Upper lobe of left lung (tissue), 6 donors: ENCODE measurements around the gene PTK6. TPM values are rescaled to one million over a fixed set of nuclear protein-coding genes. Genes with fewer than 3 reads are reported as not detected.

Source experiments
- ATAC-seq, 2 donors: fragments of 200-7000 bp; cut with Tn5 transposase; one replicate each; pipeline ENCODE4 v1.9.1; 2022; ENCODE audit warnings: mild to moderate bottlenecking in 2 of 2, moderate library complexity in 2 of 2; ENCODE audit not compliant: low FRiP score in 2 of 2
- DNase-seq, 2 donors: peaks; one replicate each; pipeline ENCODE4 v3.0.0-alpha.2; 2019 to 2020
- H3K27ac ChIP-seq, 4 donors: fragments of 200-600 bp; sonication (generic); one replicate each; pipeline ENCODE4 v1.5.1; 2016 to 2019
- H3K27me3 ChIP-seq, 4 donors: fragments of 200-600 bp; sonication (generic); one replicate each; pipeline ENCODE4 v1.5.1; 2017 to 2019
- H3K36me3 ChIP-seq, 4 donors: fragments of 200-600 bp; sonication (generic); one replicate each; pipeline ENCODE4 v1.5.1; 2016 to 2019
- H3K4me1 ChIP-seq, 4 donors: fragments of 200-600 bp; sonication (generic); one replicate each; pipeline ENCODE4 v1.5.1; 2018 to 2019
- H3K4me3 ChIP-seq, 4 donors: fragments of 200-600 bp; sonication (generic); one replicate each; pipeline ENCODE4 v1.5.1; 2017 to 2019; ENCODE audit warnings: mild to moderate bottlenecking in 2 of 4, moderate library complexity in 1 of 4
- H3K9me3 ChIP-seq, 4 donors: fragments of 200-600 bp; sonication (generic); one replicate each; pipeline ENCODE4 v1.5.1; 2018 to 2019
- CTCF ChIP-seq, 6 experiments: fragments of 450-650 bp in 4 of 6; fragments of 200-600 bp in 2 of 6; sonication (generic) in 2 of 6; IDR thresholded peaks; one replicate each; pipeline ENCODE4 v1.5.1; 2016 to 2019; ENCODE audit warnings: antibody characterized with exemption in 6 of 6
- EP300 ChIP-seq, 4 donors: sonication (generic); formaldehyde crosslinking; IDR thresholded peaks; one replicate each; pipeline ENCODE4 v1.5.1; 2017; ENCODE audit warnings: antibody characterized with exemption in 4 of 4, control low read depth in 2 of 4
- POLR2A ChIP-seq, 4 donors: fragments of 450-650 bp; IDR thresholded peaks; one replicate each; pipeline ENCODE4 v1.5.1; 2016 to 2017; ENCODE audit warnings: antibody characterized with exemption in 4 of 4, mild to moderate bottlenecking in 2 of 4
- POLR2AphosphoS5 ChIP-seq, 2 donors: sonication (generic); formaldehyde crosslinking; IDR thresholded peaks; one replicate each; pipeline ENCODE4 v1.5.1; 2017; ENCODE audit warnings: antibody characterized with exemption in 2 of 2
- WGBS, 2 donors: methylation state at CpG; one replicate each; pipeline ENCODE4 v1.1.5; 2017 to 2018; 5-methylcytosine and 5-hydroxymethylcytosine counted together
- total RNA-seq, 6 donors: library from RNA; depleted of rRNA in 4 of 6; stranded (reverse); fragments of >200 nt in 4 of 6; gene quantifications; one replicate each; pipeline versions ENCODE4 v1.1.0 to v1.2.1, GENCODE V29; 2016 to 2021
- donor health status: DM: no; HTN: no; CAD: no; lungs with moderate emphysema.
- donor health status: DM: no; HTN: yes; CAD: no; lungs with severe emphysema.

PTK6 gene
- total RNA-seq, 6 donors from 2014 or later, result 3.3 to 9.8 (median 6.0) TPM

GRCh38 chr20:63527184-63527583 lies 10.0 kb downstream of the PTK6 start:
- Histone ChIP-seq H3K36me3 (peaks cover 0 to 6% (median 1%) of the 10 kb centered on the region in 4 donors), H3K4me3 (no peak overlapping the region), H3K4me1 (peaks cover 0 to 12% (median 8%) of the 10 kb centered on the region in 4 donors), H3K27ac (no peak overlapping the region), H3K9me3 (no peaks in the 10 kb centered on the region), H3K27me3 (no peaks in the 10 kb centered on the region)
- DNase-seq, result no peak
- no peak for TF ChIP-seq POLR2A (IDR thresholded peaks at IDR 0.05)
- no peak for ATAC-seq
- 89 to 91% methylated on average over 9 of the region's 9 CpGs for WGBS, 2 donors

GRCh38 chr20:63525971-63526370 lies 11.2 kb downstream of the PTK6 start:
- WGBS, 2 donors, result 23 to 38% methylated on average over 2 of the region's 2 CpGs

GRCh38 chr20:63525185-63525584 lies 12.0 kb downstream of the PTK6 start:
- H3K4me1 ChIP-seq, result peaks cover 8 to 25% (median 18%) of the 10 kb centered on the region in 4 donors
- H3K27me3 ChIP-seq, result no peaks in the 10 kb centered on the region
- no peak overlapping the region for H3K27ac ChIP-seq
- H3K4me3 ChIP-seq, result no peak overlapping the region
- no peak for DNase-seq
- TF ChIP-seq EP300 (IDR thresholded peaks at IDR 0.05) (no peak), POLR2AphosphoS5 (IDR thresholded peaks at IDR 0.05) (no peak), POLR2A (IDR thresholded peaks at IDR 0.05) (no peak), CTCF (IDR thresholded peaks at IDR 0.05) (no peak)
- ATAC-seq, result no peak
- WGBS, 2 donors, result 61 to 94% methylated on average over 3 of the region's 3 CpGs
- H3K36me3 ChIP-seq, result peaks cover 0 to 7% (median 5%) of the 10 kb centered on the region in 4 donors
- no peaks in the 10 kb centered on the region for H3K9me3 ChIP-seq

More at GRCh38 chr20:63525971-63526370, 11.2 kb downstream of the PTK6 start:
- Histone ChIP-seq H3K27me3 (no peaks in the 10 kb centered on the region), H3K4me3 (no peak overlapping the region), H3K36me3 (peaks cover 0 to 7% (median 5%) of the 10 kb centered on the region in 4 donors), H3K4me1 (peaks cover 8 to 25% (median 18%) of the 10 kb centered on the region in 4 donors), H3K27ac (no peak overlapping the region), H3K9me3 (no peaks in the 10 kb centered on the region)
- TF ChIP-seq CTCF (IDR thresholded peaks at IDR 0.05) (no peak), POLR2AphosphoS5 (IDR thresholded peaks at IDR 0.05) (no peak), POLR2A (IDR thresholded peaks at IDR 0.05) (no peak), EP300 (IDR thresholded peaks at IDR 0.05) (no peak)
- DNase-seq, result no peak
- no peak for ATAC-seq

GRCh38 chr20:63522981-63523611 lies 14.1 kb downstream of the PTK6 start:
- peaks cover 0 to 7% (median 5%) of the 10 kb centered on the region in 4 donors for H3K36me3 ChIP-seq
- H3K27me3 ChIP-seq, result no peaks in the 10 kb centered on the region
- WGBS, 2 donors, result 87 to 94% methylated on average over 7 to 11 of the region's 11 CpGs
- peaks cover 13 to 36% (median 31%) of the 10 kb centered on the region in 4 donors for H3K4me1 ChIP-seq
- H3K9me3 ChIP-seq, result no peaks in the 10 kb centered on the region
- no peak overlapping the region for H3K4me3 ChIP-seq
- no peak for TF ChIP-seq EP300 (IDR thresholded peaks at IDR 0.05)
- TF ChIP-seq CTCF (IDR thresholded peaks at IDR 0.05), result no peak
- no peak for TF ChIP-seq POLR2AphosphoS5 (IDR thresholded peaks at IDR 0.05)
- no peak for TF ChIP-seq POLR2A (IDR thresholded peaks at IDR 0.05)
- no peak overlapping the region for H3K27ac ChIP-seq
- DNase-seq (peak in 1 of 2 donors; percentile 63), ATAC-seq (no peak)

- no peak for ATAC-seq
- peaks cover 0 to 7% (median 5%) of the 10 kb centered on the region in 4 donors for H3K36me3 ChIP-seq
- no peak overlapping the region for H3K27ac ChIP-seq
- H3K9me3 ChIP-seq, result no peaks in the 10 kb centered on the region
- H3K4me3 ChIP-seq, result peak overlapping the region in 2 of 4 donors; percentile 63 to 97
- DNase-seq, result peak in 1 of 2 donors; percentile 50
- WGBS, 2 donors, result 80 to 87% methylated on average over 5 to 12 of the region's 13 CpGs
- H3K4me1 ChIP-seq, result peaks cover 13 to 36% (median 31%) of the 10 kb centered on the region in 4 donors
- TF ChIP-seq EP300 (IDR thresholded peaks at IDR 0.05) (no peak), CTCF (IDR thresholded peaks at IDR 0.05) (no peak)
- H3K27me3 ChIP-seq, result no peaks in the 10 kb centered on the region
Measured at GRCh38 chr20:63522091-63522868, 14.9 kb downstream of the PTK6 start.
